ENCODE data around the gene DNAJC6. TPM values are rescaled to one million over a fixed set of nuclear protein-coding genes. Genes with fewer than 3 reads are reported as not detected.

Gene DNAJC6
- total RNA-seq, 2 experiments from 2014 or later, result 1.9 TPM

- POLR2A ChIA-PET, result no interaction called here
- Mint-ChIP-seq H3K36me3 (ENCODE audit: low read depth) (peaks cover 2% of the 10 kb centered on the region), H3K4me3 (no peak overlapping the region), H3K27ac (no peak overlapping the region), H3K4me1 (no peaks in the 10 kb centered on the region), H3K27me3 (no peaks in the 10 kb centered on the region), H3K9me3 (no peaks in the 10 kb centered on the region)
- DNase-seq, result no peak
- CTCF ChIA-PET, result interaction anchor here (1.5 to 2.2 kb wide), 2 partner anchors 11 to 13 kb away, joined by 5 to 7 read pairs; no protein-coding TSS in a partner anchor
Observed at GRCh38 chr1:65404941-65405340, 95.6 kb downstream of the DNAJC6 start.

- POLR2A ChIA-PET, result no interaction called here
- Mint-ChIP-seq H3K4me3 (no peak overlapping the region), H3K9me3 (no peaks in the 10 kb centered on the region), H3K27me3 (no peaks in the 10 kb centered on the region), H3K27ac (no peak overlapping the region), H3K4me1 (no peaks in the 10 kb centered on the region), H3K36me3 (ENCODE audit: low read depth) (no peaks in the 10 kb centered on the region)
- CTCF ChIA-PET, result no interaction called here
- DNase-seq, result no peak
Observed at GRCh38 chr1:65407877-65408276, 98.5 kb downstream of the DNAJC6 start.

DNA sequence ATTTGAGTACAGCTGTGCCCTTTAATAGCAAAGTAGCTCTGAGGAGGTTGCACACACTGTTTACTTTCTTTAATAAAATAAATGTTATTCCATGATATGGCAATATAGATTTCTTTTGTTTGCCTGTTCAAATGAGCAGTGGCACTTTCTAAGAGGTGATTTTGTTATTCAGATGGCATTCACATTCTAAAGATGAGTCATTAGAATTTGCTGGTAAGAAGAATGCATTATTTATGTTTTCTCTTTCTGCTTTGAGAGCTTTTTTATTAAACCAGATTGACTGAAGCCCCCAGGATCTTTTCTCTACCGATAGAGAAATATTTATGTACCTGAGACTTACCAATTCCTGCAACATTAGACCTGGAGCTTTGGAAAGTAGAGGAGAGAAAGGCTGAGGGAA lies 100.0 kb downstream of the DNAJC6 start:
- ChIA-PET POLR2A (no interaction called here), CTCF (no interaction called here)
- Mint-ChIP-seq H3K4me3 (no peak overlapping the region), H3K27ac (no peak overlapping the region), H3K36me3 (ENCODE audit: low read depth) (no peaks in the 10 kb centered on the region), H3K9me3 (no peaks in the 10 kb centered on the region), H3K4me1 (no peaks in the 10 kb centered on the region), H3K27me3 (no peaks in the 10 kb centered on the region)
- DNase-seq, result no peak

DNA sequence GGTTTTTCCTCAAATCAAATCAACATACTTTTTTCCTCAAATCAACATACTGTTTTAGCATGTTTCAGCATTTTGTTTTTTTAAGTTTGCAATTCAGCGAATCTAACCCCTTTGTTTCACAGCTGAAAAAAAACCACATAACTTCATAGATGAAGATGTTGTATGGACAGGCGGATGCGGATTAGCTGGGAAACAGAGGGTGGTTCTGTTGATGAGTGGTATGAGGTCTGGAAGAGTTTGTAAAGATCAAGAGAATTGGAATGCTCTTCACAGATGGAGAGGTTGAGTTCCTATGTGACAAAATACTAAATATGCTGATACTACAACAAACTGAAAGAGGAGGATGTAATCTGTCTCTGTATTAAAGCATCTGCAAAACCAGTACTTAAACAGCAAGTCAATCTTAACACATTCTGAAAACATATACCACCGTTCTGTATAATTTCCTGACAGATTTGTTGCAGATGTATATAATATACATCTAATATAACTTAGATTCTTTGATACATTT lies 100.5 kb downstream of the DNAJC6 start:
- Mint-ChIP-seq H3K36me3 (ENCODE audit: low read depth) (no peaks in the 10 kb centered on the region), H3K27me3 (no peaks in the 10 kb centered on the region), H3K9me3 (no peaks in the 10 kb centered on the region), H3K4me3 (no peak overlapping the region), H3K27ac (no peak overlapping the region), H3K4me1 (no peaks in the 10 kb centered on the region)
- ChIA-PET POLR2A (no interaction called here), CTCF (interaction anchor here (0.5 to 1.2 kb wide), 2 partner anchors 10 to 134 kb away, joined by 3 to 7 read pairs; partner anchors contain the start of genes LEPR and LEPROT)
- DNase-seq, result no peak

DNA sequence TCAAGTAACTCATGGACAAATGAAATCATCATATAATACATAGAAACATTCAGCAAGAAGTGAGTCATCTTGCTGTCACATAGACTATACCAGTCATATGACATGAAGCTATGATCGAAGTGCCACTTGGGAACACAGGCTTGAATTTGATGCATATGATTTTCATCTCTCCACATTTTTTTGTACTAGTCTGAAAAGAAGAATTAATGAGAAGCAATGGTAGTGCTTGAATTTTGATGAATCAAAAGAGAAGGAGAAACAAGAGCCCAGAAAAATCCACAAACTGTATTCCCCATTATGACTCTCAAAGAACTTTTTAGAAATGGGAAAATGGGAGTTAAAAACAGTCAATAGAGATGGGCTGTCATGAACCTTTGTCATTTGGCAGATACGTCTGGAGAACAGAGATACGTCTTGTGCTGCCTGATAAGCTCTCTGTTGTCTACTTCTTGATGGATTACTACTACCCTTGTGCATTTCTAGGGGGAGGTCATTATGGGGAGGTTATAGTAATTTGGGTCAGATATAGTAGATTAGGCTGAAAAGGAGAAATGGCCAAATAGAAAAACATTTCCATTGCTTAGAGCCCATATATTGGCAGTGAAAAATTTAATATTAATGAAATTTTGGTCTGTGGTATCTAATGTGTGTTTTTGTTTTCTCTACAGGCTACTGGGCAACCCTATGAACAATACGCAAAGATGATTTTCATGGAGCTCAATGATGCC lies 103.1 kb downstream of the DNAJC6 start:
- Mint-ChIP-seq H3K4me3 (no peak overlapping the region), H3K36me3 (ENCODE audit: low read depth) (no peaks in the 10 kb centered on the region), H3K27me3 (peaks cover 2% of the 10 kb centered on the region), H3K9me3 (no peaks in the 10 kb centered on the region), H3K27ac (no peak overlapping the region), H3K4me1 (no peaks in the 10 kb centered on the region)
- ChIA-PET POLR2A (no interaction called here), CTCF (interaction anchor here (0.6 to 1.5 kb wide), 6 partner anchors 9 to 241 kb away, joined by 3 to 6 read pairs (median 4); no protein-coding TSS in a partner anchor)
- no peak for DNase-seq

GRCh38 chr1:65412984-65413375 lies 103.6 kb downstream of the DNAJC6 start:
- Mint-ChIP-seq H3K9me3 (no peaks in the 10 kb centered on the region), H3K27ac (no peak overlapping the region), H3K36me3 (ENCODE audit: low read depth) (no peaks in the 10 kb centered on the region), H3K4me1 (no peaks in the 10 kb centered on the region), H3K27me3 (peaks cover 2% of the 10 kb centered on the region), H3K4me3 (no peak overlapping the region)
- POLR2A ChIA-PET, result no interaction called here
- CTCF ChIA-PET, result interaction anchor here (0.6 to 1.5 kb wide), 3 partner anchors 9 to 242 kb away, joined by 3 to 6 read pairs (median 5); no protein-coding TSS in a partner anchor
- DNase-seq, result no peak

- ChIA-PET CTCF (no interaction called here), POLR2A (no interaction called here)
- Mint-ChIP-seq H3K4me3 (no peak overlapping the region), H3K9me3 (no peaks in the 10 kb centered on the region), H3K36me3 (ENCODE audit: low read depth) (no peaks in the 10 kb centered on the region), H3K27ac (no peak overlapping the region), H3K4me1 (peaks cover 10% of the 10 kb centered on the region), H3K27me3 (peaks cover 2% of the 10 kb centered on the region)
- no peak for DNase-seq
Observed at GRCh38 chr1:65414538-65414937, 105.2 kb downstream of the DNAJC6 start.

DNA sequence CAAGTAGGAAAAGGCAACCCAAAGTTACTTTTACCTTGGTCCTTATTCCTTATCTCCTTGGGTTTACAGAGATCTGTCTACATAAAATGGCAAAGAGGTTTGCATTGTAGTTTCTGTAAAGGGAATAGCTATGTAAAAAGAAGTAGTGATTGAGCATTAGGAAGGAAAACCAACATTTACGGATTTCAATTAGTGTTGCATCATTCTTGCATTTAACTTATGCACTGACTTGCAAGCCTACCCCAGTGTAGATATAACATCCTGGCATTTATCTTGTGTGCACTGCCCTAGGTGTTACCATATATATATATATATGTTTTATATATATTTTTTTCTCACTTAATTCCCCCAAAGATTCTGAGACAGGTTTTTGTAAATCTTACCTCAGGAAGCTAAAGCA lies 107.4 kb downstream of the DNAJC6 start:
- peaks cover 17% of the 10 kb centered on the region for H3K4me1 Mint-ChIP-seq
- no peak for DNase-seq
- CTCF ChIA-PET, result interaction anchor here (1.2 to 2.2 kb wide), 2 partner anchors 13 to 1754 kb away, joined by 3 to 7 read pairs; no protein-coding TSS in a partner anchor
- peaks cover 2% of the 10 kb centered on the region for H3K27me3 Mint-ChIP-seq
- POLR2A ChIA-PET, result no interaction called here
- no peaks in the 10 kb centered on the region for H3K9me3 Mint-ChIP-seq
- no peaks in the 10 kb centered on the region for H3K36me3 Mint-ChIP-seq (ENCODE audit: low read depth)
- no peak overlapping the region for H3K4me3 Mint-ChIP-seq
- H3K27ac Mint-ChIP-seq, result no peak overlapping the region

DNA sequence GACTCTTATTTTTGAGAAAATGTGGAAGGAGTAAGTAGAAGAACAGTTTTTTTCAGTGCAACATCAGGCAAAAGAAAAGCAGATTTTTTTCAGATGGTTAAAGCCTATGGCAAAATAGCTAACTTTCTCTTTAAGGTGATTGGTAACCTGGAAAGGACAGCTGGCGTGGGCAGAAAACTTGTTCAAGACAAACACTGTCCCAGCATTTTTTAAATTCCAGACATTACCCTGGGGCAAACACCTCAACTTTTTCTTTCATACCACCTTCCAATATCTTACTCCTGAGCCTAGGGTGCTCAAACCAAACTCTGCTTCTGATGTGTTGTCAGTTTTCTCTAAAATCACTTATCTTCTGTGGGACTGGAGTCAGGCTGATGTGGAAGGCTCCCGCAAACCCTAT lies 108.4 kb downstream of the DNAJC6 start:
- DNase-seq, result no peak
- no peaks in the 10 kb centered on the region for H3K9me3 Mint-ChIP-seq
- H3K4me1 Mint-ChIP-seq, result peaks cover 17% of the 10 kb centered on the region
- H3K4me3 Mint-ChIP-seq, result no peak overlapping the region
- H3K36me3 Mint-ChIP-seq (ENCODE audit: low read depth), result no peaks in the 10 kb centered on the region
- H3K27ac Mint-ChIP-seq, result no peak overlapping the region
- ChIA-PET CTCF (interaction anchor here (0.6 to 2.2 kb wide), 4 partner anchors 14 to 1755 kb away, joined by 3 to 7 read pairs (median 5); no protein-coding TSS in a partner anchor), POLR2A (no interaction called here)
- peaks cover 2% of the 10 kb centered on the region for H3K27me3 Mint-ChIP-seq

DNA sequence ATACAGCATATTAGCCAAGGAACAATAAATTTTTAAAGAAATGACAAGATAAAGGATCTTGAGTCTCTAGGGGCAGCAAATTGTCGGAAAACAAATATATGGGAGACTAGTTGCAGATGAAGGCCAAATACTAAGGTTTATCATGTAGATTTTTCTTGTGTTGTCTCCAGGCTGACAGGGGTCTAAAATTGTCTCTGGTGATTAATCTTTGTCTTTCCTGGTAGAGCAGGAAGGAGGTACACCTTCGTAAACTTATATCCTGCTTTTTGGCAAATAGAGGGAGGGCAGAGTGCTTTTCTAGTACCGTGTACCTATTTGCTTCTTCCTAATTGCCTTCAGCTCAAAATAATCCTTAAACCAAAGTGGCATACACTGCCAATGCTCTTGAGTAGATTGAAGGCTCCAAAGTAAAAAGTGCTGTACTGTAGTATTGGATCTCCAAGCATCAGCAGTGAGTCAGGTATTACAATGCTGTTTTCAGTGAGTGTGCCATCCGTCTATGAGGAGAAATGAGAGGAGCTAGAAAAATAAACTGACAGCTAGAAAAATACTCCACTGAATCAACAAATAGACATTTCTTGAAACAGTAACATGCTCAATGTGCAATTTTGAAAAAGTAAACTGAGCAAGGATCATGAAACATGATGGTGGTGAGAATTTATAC lies 109.3 kb downstream of the DNAJC6 start:
- CTCF ChIA-PET, result interaction anchor here (1.1 to 2.4 kb wide), 5 partner anchors 8 to 206 kb away, joined by 3 to 7 read pairs (median 4); no protein-coding TSS in a partner anchor
- peaks cover 17% of the 10 kb centered on the region for H3K4me1 Mint-ChIP-seq
- no peaks in the 10 kb centered on the region for H3K9me3 Mint-ChIP-seq
- no peak overlapping the region for H3K27ac Mint-ChIP-seq
- H3K27me3 Mint-ChIP-seq, result peaks cover 2% of the 10 kb centered on the region
- DNase-seq, result no peak
- H3K36me3 Mint-ChIP-seq (ENCODE audit: low read depth), result no peaks in the 10 kb centered on the region
- POLR2A ChIA-PET, result no interaction called here
- no peak overlapping the region for H3K4me3 Mint-ChIP-seq

DNA sequence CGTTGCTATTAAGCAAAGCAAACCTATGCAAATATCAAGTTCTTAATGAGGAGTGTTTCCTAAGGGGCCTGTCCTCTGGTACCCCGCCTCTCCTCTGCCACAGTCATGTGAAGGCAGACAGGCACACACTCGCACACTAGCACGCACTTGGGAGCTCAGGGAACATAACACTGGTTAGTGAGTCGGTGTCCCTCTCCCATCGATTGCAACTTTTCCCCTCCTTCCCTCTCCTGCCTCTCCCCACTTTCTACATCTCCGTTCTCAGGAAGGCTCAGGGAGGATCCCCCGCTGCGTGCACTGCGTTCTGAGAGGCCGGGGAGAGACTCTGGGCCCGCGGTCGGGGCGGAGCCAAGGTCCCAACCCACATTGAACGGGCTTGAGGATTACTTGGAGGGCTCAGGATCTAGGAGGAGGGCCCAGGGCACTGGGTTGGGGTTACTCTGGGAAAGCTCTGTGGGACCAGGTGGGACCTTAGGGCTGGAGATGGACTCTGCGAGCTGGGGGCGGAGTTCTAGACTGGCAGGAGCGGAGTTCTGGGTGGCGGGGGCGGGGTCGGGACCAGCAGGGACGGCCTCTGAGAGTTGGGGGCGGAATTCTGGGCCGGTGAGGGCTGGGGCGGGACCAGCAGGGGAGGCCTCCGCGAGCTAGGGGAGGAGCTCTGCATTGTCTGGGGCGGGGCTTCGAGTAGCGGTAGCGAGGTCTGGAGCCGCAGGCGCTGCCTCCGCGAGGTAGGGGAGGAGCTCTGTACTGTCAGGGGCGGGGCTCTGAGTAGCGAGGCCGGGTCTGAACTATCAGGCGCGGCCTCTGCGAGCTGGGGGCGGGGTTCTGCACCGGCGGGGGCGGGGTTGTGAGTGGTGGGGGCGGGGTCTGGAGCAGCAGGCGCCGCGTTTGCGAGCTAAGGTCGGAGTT lies 110.6 kb downstream of the DNAJC6 start:
- Mint-ChIP-seq H3K36me3 (ENCODE audit: low read depth) (peaks cover 8% of the 10 kb centered on the region), H3K9me3 (no peaks in the 10 kb centered on the region), H3K4me3 (no peak overlapping the region), H3K4me1 (peaks cover 28% of the 10 kb centered on the region), H3K27me3 (peaks cover 2% of the 10 kb centered on the region), H3K27ac (peak overlapping the region; percentile 91)
- ChIA-PET POLR2A (interaction anchor here (0.6 kb wide), 2 partner anchors 204 to 458 kb away, joined by 3 read pairs; no protein-coding TSS in a partner anchor), CTCF (interaction anchor here (1.1 to 2.4 kb wide), 6 partner anchors 10 to 208 kb away, joined by 3 to 7 read pairs (median 4); no protein-coding TSS in a partner anchor)
- peak; percentile 99 for DNase-seq

DNA sequence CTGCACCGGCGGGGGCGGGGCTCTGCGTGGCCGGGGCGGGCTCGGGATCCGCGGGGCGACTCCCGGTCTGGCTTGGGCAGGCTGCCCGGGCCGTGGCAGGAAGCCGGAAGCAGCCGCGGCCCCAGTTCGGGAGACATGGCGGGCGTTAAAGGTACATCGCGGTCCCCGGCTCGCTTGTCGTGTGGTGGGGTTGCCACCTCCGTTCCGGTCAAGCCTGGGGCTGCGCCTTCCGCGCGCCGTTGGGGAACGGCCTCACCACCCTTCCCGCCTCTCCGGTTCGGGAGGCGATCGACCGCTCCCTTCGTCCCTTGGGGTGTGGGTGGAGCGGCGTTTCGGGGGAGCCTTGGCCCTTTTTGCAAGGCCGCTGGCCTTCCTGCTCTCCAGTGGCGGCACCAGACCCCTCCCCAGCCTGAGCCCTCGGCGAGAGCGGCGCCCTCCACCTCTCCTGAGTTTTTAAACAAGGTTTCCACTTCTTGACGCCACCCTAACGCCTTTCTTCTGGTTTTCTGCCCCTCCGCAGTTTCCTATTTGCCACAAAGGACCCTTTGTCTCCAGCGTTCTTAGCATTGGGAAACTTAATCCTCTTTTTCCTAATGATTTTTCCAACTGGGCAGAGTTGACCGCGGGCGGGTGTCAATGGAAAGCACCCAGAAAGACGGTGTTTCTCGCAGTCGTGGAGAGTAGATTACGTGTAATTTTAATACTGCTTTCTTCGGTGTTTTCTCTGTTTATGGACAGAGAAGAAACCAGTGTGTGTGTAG lies 111.4 kb downstream of the DNAJC6 start, which contains the start of the genes LEPR and LEPROT:
LEPR (plus strand) TSS at position 79 of the 761 bp plus-strand sequence. CDS start 144,898 bp downstream, outside the sequence.
LEPROT (plus strand) TSS at position 79 of the 761 bp plus-strand sequence; CDS start at position 136, 57 bp downstream.
- H3K4me1 Mint-ChIP-seq, result peaks cover 28% of the 10 kb centered on the region
- H3K27me3 Mint-ChIP-seq, result peaks cover 2% of the 10 kb centered on the region
- H3K9me3 Mint-ChIP-seq, result no peaks in the 10 kb centered on the region
- peak within 1 kb of the TSS; percentile 91 for H3K27ac Mint-ChIP-seq
- POLR2A ChIA-PET, result interaction anchor here (0.6 kb wide), 2 partner anchors 205 to 459 kb away, joined by 3 read pairs; no protein-coding TSS in a partner anchor
- CTCF ChIA-PET, result interaction anchor here (1.1 to 2.4 kb wide), 4 partner anchors 11 to 173 kb away, joined by 4 to 7 read pairs (median 4); no protein-coding TSS in a partner anchor
- no peak within 1 kb of the TSS for H3K4me3 Mint-ChIP-seq
- no peak for DNase-seq
- H3K36me3 Mint-ChIP-seq (ENCODE audit: low read depth), result peaks cover 16% of the 10 kb centered on the region
